Stimulated activated CD4-positive, alpha-beta T cell treated with anti-CD3 and anti-CD28 coated beads, Interleukin-15, amount 100 ng/mL, for 1 hour (primary cell): ENCODE results near the gene IGSF5.
"Not testable (repeated sequence)": the region's sequence is repeated elsewhere in the genome, so short reads cannot be mapped to it uniquely, and the experiment has no call there.

Experiments used
- DNase-seq, 2 donors: peaks; one replicate each; pipeline ENCODE4 v3.0.0-alpha.2; 2020; ENCODE audit warnings: low read depth in 1 of 2, low spot score in 1 of 2

IGSF5 gene

GRCh38 chr21:39738566-39738965 lies 6.4 kb upstream of the IGSF5 start:
- no peak for DNase-seq

GRCh38 chr21:39739531-39739930 lies 5.5 kb upstream of the IGSF5 start:
- not testable (repeated sequence) for DNase-seq

- DNase-seq = not testable (repeated sequence)
These were observed 2.4 kb upstream of the IGSF5 start for GRCh38 chr21:39742561-39742960.

GRCh38 chr21:39745332-39745731 lies 349 bp downstream of the IGSF5 start:
- not testable (repeated sequence) for DNase-seq

- no peak for DNase-seq
These were observed 5.7 kb downstream of the IGSF5 start for GRCh38 chr21:39750670-39751069.

- DNase-seq = no peak
These were observed 9.8 kb downstream of the IGSF5 start for GRCh38 chr21:39754811-39755210.

- no peak for DNase-seq
These were observed 11.3 kb downstream of the IGSF5 start for GRCh38 chr21:39756285-39756684.

- DNase-seq = no peak
These were observed 18.4 kb downstream of the IGSF5 start for GRCh38 chr21:39763272-39763970.

GRCh38 chr21:39774227-39774626 lies 29.2 kb downstream of the IGSF5 start:
- no peak for DNase-seq

GRCh38 chr21:39775816-39776215 lies 30.8 kb downstream of the IGSF5 start:
- no peak for DNase-seq

GRCh38 chr21:39776589-39776988 lies 31.6 kb downstream of the IGSF5 start:
- no peak for DNase-seq

- no peak for DNase-seq
These were observed 36.3 kb downstream of the IGSF5 start for GRCh38 chr21:39781331-39781730.

- DNase-seq = no peak
These were observed 43.4 kb downstream of the IGSF5 start for GRCh38 chr21:39788383-39788782.

- DNase-seq = no peak
These were observed 51.5 kb downstream of the IGSF5 start for GRCh38 chr21:39796466-39796865.

- DNase-seq = no peak
These were observed 54.2 kb downstream of the IGSF5 start for GRCh38 chr21:39799178-39799577.

GRCh38 chr21:39800311-39800710 lies 55.3 kb downstream of the IGSF5 start:
- no peak for DNase-seq

GRCh38 chr21:39802217-39802616 lies 57.2 kb downstream of the IGSF5 start:
- DNase-seq = no peak

GRCh38 chr21:39803393-39803792 lies 58.4 kb downstream of the IGSF5 start:
- no peak for DNase-seq

GRCh38 chr21:39804240-39804639 lies 59.3 kb downstream of the IGSF5 start:
- no peak for DNase-seq

- DNase-seq = no peak
These were observed 61.0 kb downstream of the IGSF5 start for GRCh38 chr21:39805983-39806382.

- DNase-seq = no peak
These were observed 62.8 kb downstream of the IGSF5 start for GRCh38 chr21:39807738-39808137.

- no peak for DNase-seq
These were observed 65.0 kb downstream of the IGSF5 start for GRCh38 chr21:39809936-39810335.

- no peak for DNase-seq
These were observed 68.0 kb downstream of the IGSF5 start for GRCh38 chr21:39812983-39813382.
